ENCODE data around the gene MPPE1. TPM values are rescaled to one million over a fixed set of nuclear protein-coding genes. Genes with fewer than 3 reads are reported as not detected.

MPPE1 gene
- polyA plus RNA-seq, 1 donor from 2014 or later: 53.4 TPM

- Histone ChIP-seq H3K9me3 (ENCODE audit: low read length) (no peaks in the 10 kb centered on the region), H3K4me2 (ENCODE audit: low read length) (no peak overlapping the region), H3K79me2 (replicated peaks; ENCODE audit: insufficient read depth, low read length) (no peaks in the 10 kb centered on the region), H3K9ac (ENCODE audit: low read length) (no peak overlapping the region), H3K27ac (ENCODE audit: low read length) (no peak overlapping the region), H3K27me3 (ENCODE audit: insufficient read depth, low read depth, low read length) (no peaks in the 10 kb centered on the region), H4K20me1 (ENCODE audit: insufficient read depth) (no peaks in the 10 kb centered on the region), H2AFZ (ENCODE audit: low read depth, low read length) (no peak overlapping the region), H3K9me2 (ENCODE audit: insufficient read depth, low read length) (no peaks in the 10 kb centered on the region), H3K36me3 (ENCODE audit: insufficient read depth, low read length) (no peaks in the 10 kb centered on the region), H3K4me3 (ENCODE audit: low read length) (no peak overlapping the region), H3F3A (ENCODE audit: insufficient read depth, low read length, poor library complexity, severe bottlenecking) (no peaks in the 10 kb centered on the region)
- TF ChIP-seq POLR2AphosphoS5 (IDR thresholded peaks at IDR 0.05) (no peak), EZH2 (IDR thresholded peaks at IDR 0.05; ENCODE audit: borderline replicate concordance, insufficient read depth, low read length, poor library complexity, severe bottlenecking) (no peak), MXI1 (conservative IDR thresholded peaks at IDR 0.05; ENCODE audit: poor library complexity, severe bottlenecking) (no peak), CTCF (IDR thresholded peaks at IDR 0.05; ENCODE audit: poor library complexity, severe bottlenecking) (no peak)
These were observed 47.3 kb downstream of the MPPE1 start for GRCh38 chr18:11860594-11861450.

GRCh38 chr18:11859903-11860407 lies 48.2 kb downstream of the MPPE1 start:
- Histone ChIP-seq H3K4me2 (ENCODE audit: low read length) (no peak overlapping the region), H3K9me2 (ENCODE audit: insufficient read depth, low read length) (no peaks in the 10 kb centered on the region), H3K9ac (ENCODE audit: low read length) (no peak overlapping the region), H3K27ac (ENCODE audit: low read length) (no peak overlapping the region), H4K20me1 (ENCODE audit: insufficient read depth) (no peaks in the 10 kb centered on the region), H3K36me3 (ENCODE audit: insufficient read depth, low read length) (no peaks in the 10 kb centered on the region), H3K4me3 (ENCODE audit: low read length) (no peak overlapping the region), H3F3A (ENCODE audit: insufficient read depth, low read length, poor library complexity, severe bottlenecking) (no peaks in the 10 kb centered on the region), H3K27me3 (ENCODE audit: insufficient read depth, low read depth, low read length) (no peaks in the 10 kb centered on the region), H3K79me2 (replicated peaks; ENCODE audit: insufficient read depth, low read length) (no peaks in the 10 kb centered on the region), H3K9me3 (ENCODE audit: low read length) (no peaks in the 10 kb centered on the region), H2AFZ (ENCODE audit: low read depth, low read length) (no peak overlapping the region)
- TF ChIP-seq MXI1 (conservative IDR thresholded peaks at IDR 0.05; ENCODE audit: poor library complexity, severe bottlenecking) (no peak), CTCF (IDR thresholded peaks at IDR 0.05; ENCODE audit: poor library complexity, severe bottlenecking) (no peak), SMC3 (conservative IDR thresholded peaks at IDR 0.05; ENCODE audit: poor library complexity) (no peak), EZH2 (IDR thresholded peaks at IDR 0.05; ENCODE audit: borderline replicate concordance, insufficient read depth, low read length, poor library complexity, severe bottlenecking) (no peak), POLR2AphosphoS5 (IDR thresholded peaks at IDR 0.05) (no peak), RAD21 (conservative IDR thresholded peaks at IDR 0.05) (no peak), REST (IDR thresholded peaks at IDR 0.05; ENCODE audit: borderline replicate concordance) (no peak), EP300 (conservative IDR thresholded peaks at IDR 0.05; ENCODE audit: poor library complexity, severe bottlenecking) (no peak), TAF1 (IDR thresholded peaks at IDR 0.05; ENCODE audit: low read depth) (no peak)
